Activated effector memory CD4-positive, alpha-beta T cell treated with Interleukin-2 at 50 U/mL for 16 hours (primary cell): Measurements from ENCODE around the gene TRIM51G.
"Not testable (repeated sequence)": the region's sequence is repeated elsewhere in the genome, so short reads cannot be mapped to it uniquely, and the experiment has no call there.

Source experiments
- DNase-seq: peaks from one replicate; pipeline ENCODE4 v3.0.0-alpha.2; 2020

The TRIM51G gene, protein sequence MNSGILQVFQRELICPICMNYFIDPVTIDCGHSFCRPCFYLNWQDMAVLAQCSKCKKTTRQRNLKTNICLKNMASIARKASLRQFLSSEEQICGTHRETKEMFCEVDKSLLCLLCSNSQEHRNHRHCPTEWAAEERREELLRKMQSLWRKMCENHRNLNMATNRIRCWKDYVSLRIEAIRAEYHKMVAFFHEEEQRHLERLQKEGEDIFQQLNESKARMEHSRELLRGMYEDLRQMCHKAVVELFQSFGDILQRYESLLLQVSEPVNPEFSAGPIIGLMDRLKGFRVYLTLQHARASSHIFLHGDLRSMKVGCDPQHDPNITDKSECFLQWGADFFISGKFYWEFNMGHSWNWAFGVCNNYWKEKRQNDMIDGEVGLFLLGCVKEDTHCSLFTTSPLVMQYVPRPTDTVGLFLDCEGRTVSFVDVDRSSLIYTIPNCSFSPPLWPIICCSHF

DNA sequence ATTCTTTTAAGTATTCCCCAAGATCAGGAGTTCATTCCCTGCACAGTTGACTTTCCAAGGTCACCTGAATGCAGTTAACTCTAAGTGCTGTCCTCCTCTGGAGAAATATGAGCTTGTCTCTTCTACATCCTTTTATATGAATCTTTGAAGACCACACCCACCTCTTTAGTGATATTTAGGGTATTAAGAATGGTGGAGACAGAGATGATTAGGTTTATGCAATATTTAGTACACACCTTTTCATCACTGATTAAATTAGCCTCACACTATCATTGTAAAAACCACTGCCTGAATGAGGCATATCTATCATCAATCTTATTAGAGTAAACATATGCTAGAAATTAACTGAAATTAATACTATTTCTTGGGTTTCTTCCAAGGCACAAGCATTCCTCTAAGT, at the start of gene TRIM51G:
TSS of gene TRIM51G (minus strand) at position 101 of the 400 bp plus-strand sequence. CDS start 2,190 bp downstream, outside the sequence.
- DNase-seq: not testable (repeated sequence)

DNA sequence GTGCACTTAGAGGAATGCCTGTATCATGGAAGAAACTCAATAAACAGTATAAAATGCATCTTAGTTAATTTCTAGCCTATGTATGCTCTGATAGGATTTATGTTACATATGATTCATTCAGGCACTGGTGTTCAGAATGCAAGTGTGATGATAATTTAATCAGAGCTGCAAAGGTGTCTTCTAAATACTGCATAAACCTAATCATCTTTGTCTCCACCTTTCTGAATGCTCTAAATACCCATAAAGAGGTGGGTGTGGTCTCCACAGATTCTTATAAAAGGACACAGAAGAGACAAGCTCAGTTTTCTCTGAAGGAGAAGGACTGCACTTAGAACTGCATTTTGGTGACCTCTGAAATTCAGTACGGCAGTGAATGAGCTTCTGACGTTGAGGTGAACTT, 44.8 kb upstream of the TRIM51G start, which contains the start of gene TRIM49B:
TSS of gene TRIM49B (plus strand) at position 301 of the 400 bp plus-strand sequence. CDS start 2,777 bp downstream, outside the sequence.
- not testable (repeated sequence) for DNase-seq

GRCh38 chr11:48968592-48968991, 15.1 kb downstream of the TRIM51G start:
- not testable (repeated sequence) for DNase-seq

- DNase-seq: not testable (repeated sequence)
Observed at GRCh38 chr11:48955315-48956049, 28.2 kb downstream of the TRIM51G start.

GRCh38 chr11:48945796-48946195, 37.9 kb downstream of the TRIM51G start:
- not testable (repeated sequence) for DNase-seq
